GM23338 (cell line): ENCODE measurements around the gene RNF130. TPM values are rescaled to one million over a fixed set of nuclear protein-coding genes. Genes with fewer than 3 reads are reported as not detected.

Experiments used
- ATAC-seq: fragments of 200-7000 bp; cut with Tn5 transposase; 3 replicates; pipeline ENCODE4 v1.9.1; 2020
- DNase-seq: peaks from one replicate; pipeline ENCODE4 v3.0.0-alpha.2; 2015; ENCODE audit warnings: low spot score
- H2AFZ ChIP-seq: fragments of 200-600 bp; sonication (generic); 2 replicates; pipeline ENCODE4 v1.8.0; 2016; ENCODE audit warnings: antibody characterized with exemption, mild to moderate bottlenecking, moderate library complexity
- H3F3A ChIP-seq: fragments of 200-600 bp; sonication (generic); replicated peaks from 2 replicates; pipeline ENCODE4 v1.8.0; 2017; ENCODE audit warnings: antibody characterized with exemption, mixed run types, low read depth
- H3K27ac ChIP-seq: fragments of 200-600 bp; sonication (generic); 2 replicates; pipeline ENCODE4 v1.6.1; 2016; ENCODE audit warnings: low read depth
- H3K27me3 ChIP-seq: fragments of 200-600 bp; sonication (generic); 2 replicates; pipeline ENCODE4 v1.8.0; 2016; ENCODE audit warnings: mild to moderate bottlenecking, mixed run types, moderate library complexity; ENCODE audit not compliant: insufficient read depth
- H3K36me3 ChIP-seq: fragments of 200-600 bp; sonication (generic); 2 replicates; pipeline ENCODE4 v1.8.0; 2016; ENCODE audit warnings: mild to moderate bottlenecking; ENCODE audit not compliant: insufficient read depth
- H3K4me1 ChIP-seq: fragments of 200-600 bp; sonication (generic); 2 replicates; pipeline ENCODE4 v1.8.0; 2016; ENCODE audit warnings: mild to moderate bottlenecking, moderate library complexity; ENCODE audit not compliant: insufficient read depth
- H3K4me2 ChIP-seq: fragments of 200-600 bp; sonication (generic); 2 replicates; pipeline ENCODE4 v1.7.1; 2017; ENCODE audit warnings: mixed run types
- H3K4me3 ChIP-seq: fragments of 200-600 bp; sonication (generic); 2 replicates; pipeline ENCODE4 v1.6.1; 2016; ENCODE audit warnings: mixed run types
- H3K79me2 ChIP-seq: fragments of 200-600 bp; sonication (generic); replicated peaks from 2 replicates; pipeline ENCODE4 v1.8.0; 2017; ENCODE audit warnings: mild to moderate bottlenecking; ENCODE audit not compliant: insufficient read depth
- H3K9me2 ChIP-seq: fragments of 200-600 bp; sonication (generic); 2 replicates; pipeline ENCODE4 v1.8.0; 2017; ENCODE audit not compliant: insufficient read depth
- H4K20me1 ChIP-seq: fragments of 200-600 bp; sonication (generic); replicated peaks from 2 replicates; pipeline ENCODE4 v1.8.0; 2017; ENCODE audit warnings: mild to moderate bottlenecking; ENCODE audit not compliant: insufficient read depth
- H3K27ac Mint-ChIP-seq: 2 replicates; pipeline ENCODE4 v1.8.0; 2020; ENCODE audit warnings: inconsistent platforms, mild to moderate bottlenecking, moderate library complexity, mixed read lengths
- H3K27me3 Mint-ChIP-seq: 3 replicates; pipeline ENCODE4 v1.8.0; 2022; ENCODE audit warnings: low read depth, mild to moderate bottlenecking, moderate library complexity, mixed read lengths, inconsistent platforms; ENCODE audit not compliant: insufficient read depth, poor library complexity
- H3K36me3 Mint-ChIP-seq: 3 replicates; pipeline ENCODE4 v1.8.0; 2021; ENCODE audit warnings: low read depth, mild to moderate bottlenecking, inconsistent platforms, moderate library complexity, mixed read lengths
- H3K4me1 Mint-ChIP-seq: 3 replicates; pipeline ENCODE4 v1.8.0; 2020; ENCODE audit warnings: mild to moderate bottlenecking, inconsistent platforms, mixed read lengths
- H3K4me3 Mint-ChIP-seq: 3 replicates; pipeline ENCODE4 v1.8.0; 2021; ENCODE audit warnings: moderate library complexity, mild to moderate bottlenecking, inconsistent platforms, mixed read lengths
- H3K9me3 Mint-ChIP-seq: 3 replicates; pipeline ENCODE4 v1.8.0; 2020; ENCODE audit warnings: moderate library complexity, mild to moderate bottlenecking, inconsistent platforms, mixed read lengths
- CREB1 ChIP-seq: fragments of 250-450 bp; sonication (Bioruptor Pico); IDR thresholded peaks from 2 replicates; pipeline ENCODE4 v1.5.0; 2020; ENCODE audit warnings: low read depth, mild to moderate bottlenecking, moderate library complexity
- CTCF ChIP-seq, 2 experiments: fragments of 200-600 bp in 1 of 2; sonication (generic) in 1 of 2; conservative IDR thresholded peaks; 2 replicates each; pipeline versions ENCODE4 v1.5.1 to v1.6.1; 2016 to 2017; ENCODE audit warnings: antibody characterized with exemption in 2 of 2, low read depth in 2 of 2, mild to moderate bottlenecking in 2 of 2, moderate library complexity in 1 of 2
- ETS1 ChIP-seq: IDR thresholded peaks from 2 replicates; pipeline ENCODE4 v1.6.1; 2016; ENCODE audit warnings: antibody characterized with exemption
- EZH2 ChIP-seq: fragments of 200-600 bp; sonication (generic); IDR thresholded peaks from one replicate; pipeline ENCODE4 v1.8.0; 2017; ENCODE audit warnings: antibody characterized with exemption, mild to moderate bottlenecking, low read depth; ENCODE audit not compliant: unreplicated experiment
- JUNB ChIP-seq: IDR thresholded peaks from one replicate; pipeline ENCODE4 v1.6.1; 2016; ENCODE audit warnings: antibody characterized with exemption; ENCODE audit not compliant: unreplicated experiment
- NANOG ChIP-seq: IDR thresholded peaks from 2 replicates; pipeline ENCODE4 v1.6.1; 2016; ENCODE audit warnings: antibody characterized with exemption, borderline replicate concordance
- REST ChIP-seq: IDR thresholded peaks from one replicate; pipeline ENCODE4 v1.6.1; 2018; ENCODE audit warnings: antibody characterized with exemption; ENCODE audit not compliant: unreplicated experiment
- STAT1 ChIP-seq: IDR thresholded peaks from one replicate; pipeline ENCODE4 v1.6.1; 2016; ENCODE audit warnings: antibody characterized with exemption; ENCODE audit not compliant: unreplicated experiment
- polyA plus RNA-seq: library from polyadenylated mRNA; unstranded; fragments of >200 nt; fragmentation: Nextera tagmentation; extraction: Ambion mirVana; gene quantifications from 2 replicates; pipeline ENCODE4 v1.2.1, GENCODE V29; 2016
- total RNA-seq: library from RNA; depleted of rRNA; stranded (reverse); fragments of >200 nt; shearing (Covaris generic); gene quantifications from 2 replicates; pipeline ENCODE4 v1.2.3, GENCODE V29; 2014

Gene RNF130
- total and polyA plus RNA-seq, 2 experiments from 2014 or later, result 60.1 to 97.3 TPM

GRCh38 chr5:180097163-180097894 is 25.8 kb upstream of the RNF130 start:
- Histone ChIP-seq H3K27me3 (no peaks in the 10 kb centered on the region), H3F3A (no peaks in the 10 kb centered on the region), H3K9me2 (no peaks in the 10 kb centered on the region), H2AFZ (no peak overlapping the region), H3K36me3 (no peaks in the 10 kb centered on the region), H3K4me3 (no peak overlapping the region), H3K27ac (no peak overlapping the region), H3K4me1 (no peaks in the 10 kb centered on the region), H4K20me1 (no peaks in the 10 kb centered on the region), H3K79me2 (no peaks in the 10 kb centered on the region), H3K4me2 (no peak overlapping the region)
- H3K4me1 Mint-ChIP-seq, result 0 out of 3 replicates have a peak, but pooled peaks cover 2% of the 10 kb centered on the region
- H3K9me3 Mint-ChIP-seq, result no peaks in the 10 kb centered on the region; the same call in 2 of the 3 replicates
- H3K4me3 Mint-ChIP-seq, result no peak overlapping the region
- TF ChIP-seq STAT1, result no peak
- TF ChIP-seq REST, result no peak
- 0 out of 4 replicates have a peak, but pooled peaks of 1 of the 2 experiments have one; percentile 7 for TF ChIP-seq CTCF (conservative IDR thresholded peaks at IDR 0.05; ENCODE audit: low read depth in 2 of 2)
- no peak for TF ChIP-seq NANOG
- no peak for TF ChIP-seq EZH2
- no peak for TF ChIP-seq ETS1
- no peak for TF ChIP-seq JUNB
- TF ChIP-seq CREB1 (CRISPR knock-in tag), result no peak
- H3K36me3 Mint-ChIP-seq, result no peaks in the 10 kb centered on the region; the same call in 2 of the 3 replicates
- no peak overlapping the region for H3K27ac Mint-ChIP-seq
- DNase-seq (no peak), ATAC-seq (peak; percentile 81)
- peaks cover 3% of the 10 kb centered on the region for H3K27me3 Mint-ChIP-seq
